ENCODE measurements around the gene PRKG2.

Gene PRKG2

DNA sequence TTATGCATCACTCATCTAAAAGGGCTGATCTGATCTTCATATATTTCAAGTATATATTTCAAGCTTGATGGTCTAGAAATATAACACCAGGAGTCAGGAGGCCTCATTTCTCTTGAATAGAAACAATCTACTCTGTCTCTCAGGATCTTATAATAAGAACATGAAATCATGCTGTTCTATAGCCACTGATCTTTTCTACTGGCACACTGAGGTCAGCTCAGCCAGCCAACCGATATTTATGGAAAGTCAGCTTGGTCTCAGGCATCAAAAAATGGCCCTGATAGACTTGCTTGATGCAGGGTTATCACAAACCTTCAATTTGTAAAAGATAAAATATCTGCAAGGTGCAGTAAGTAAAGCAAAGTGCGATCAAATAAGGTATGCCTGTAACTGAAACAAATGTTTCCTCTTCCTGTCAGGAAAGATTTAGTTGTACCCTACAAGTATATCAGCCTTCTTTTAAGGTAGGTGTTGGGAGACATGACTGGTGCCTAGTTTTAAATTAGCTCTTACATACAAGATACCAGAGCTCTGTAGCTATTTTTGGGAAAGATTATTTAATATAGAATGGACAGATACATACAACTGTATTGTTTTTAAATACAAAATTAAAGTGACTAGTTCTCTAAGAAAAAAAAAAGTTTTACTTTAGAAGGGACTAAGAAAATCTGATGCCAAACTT lies 121.2 kb downstream of the PRKG2 start:
- DNase-seq: no peak

DNA sequence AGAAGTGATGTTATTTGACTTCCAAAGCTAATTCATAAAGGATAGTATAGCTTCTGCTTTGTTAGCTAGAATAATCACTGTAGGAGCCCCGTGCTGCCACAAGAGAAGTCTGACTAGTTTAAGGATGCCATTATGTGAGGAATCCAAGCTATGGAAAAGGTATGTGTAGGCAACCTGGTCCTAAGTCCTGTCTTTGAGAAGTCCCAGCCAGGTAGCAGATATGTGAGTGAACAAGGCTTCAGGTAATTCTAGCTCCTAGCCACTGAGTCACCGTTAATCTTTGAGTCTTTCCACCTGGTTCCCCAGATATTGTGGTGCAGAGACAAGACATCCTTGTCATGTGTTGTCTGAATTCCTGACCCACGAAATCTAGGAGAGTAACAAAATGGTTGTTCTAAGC lies 129.0 kb downstream of the PRKG2 start:
- DNase-seq: no peak

DNA sequence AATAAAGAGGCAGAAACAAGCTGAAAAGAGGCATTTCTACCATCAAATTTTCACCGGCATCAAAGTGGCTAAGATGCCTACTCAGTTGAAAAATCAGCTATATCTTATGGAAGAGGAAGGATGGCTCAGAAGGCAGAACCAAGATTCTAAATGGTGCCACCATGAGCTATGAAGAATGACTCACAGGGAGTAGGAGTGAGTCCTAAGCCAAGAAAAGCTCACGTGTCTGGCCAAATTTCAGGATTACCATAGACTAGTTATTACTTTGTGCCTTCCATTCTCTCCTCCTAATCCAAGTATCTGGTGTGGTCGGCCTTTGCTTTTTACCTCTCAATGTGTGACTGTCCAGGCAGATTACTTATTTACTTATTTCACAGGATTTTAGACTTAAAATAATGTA lies 129.7 kb downstream of the PRKG2 start:
- DNase-seq: no peak

DNA sequence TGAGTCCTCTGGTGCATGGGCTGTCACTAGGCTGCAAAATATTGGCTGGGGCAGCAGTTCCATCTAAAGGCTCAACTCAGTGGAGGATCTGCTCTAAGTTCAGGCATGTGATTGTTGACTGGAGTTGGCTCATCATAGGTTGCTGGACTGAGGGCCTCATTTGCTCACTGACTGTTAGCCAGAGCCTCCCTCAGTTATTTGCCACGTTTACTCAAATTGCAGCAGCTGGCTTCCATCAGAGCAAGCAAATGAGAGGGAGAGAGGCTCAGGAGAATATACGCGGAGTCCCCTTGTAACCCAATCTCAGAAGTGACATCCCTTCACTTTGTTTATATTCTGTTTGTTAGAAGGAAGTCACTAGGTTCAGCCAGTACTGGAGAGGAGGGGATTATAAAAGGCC lies 130.4 kb downstream of the PRKG2 start:
- no peak for DNase-seq

DNA sequence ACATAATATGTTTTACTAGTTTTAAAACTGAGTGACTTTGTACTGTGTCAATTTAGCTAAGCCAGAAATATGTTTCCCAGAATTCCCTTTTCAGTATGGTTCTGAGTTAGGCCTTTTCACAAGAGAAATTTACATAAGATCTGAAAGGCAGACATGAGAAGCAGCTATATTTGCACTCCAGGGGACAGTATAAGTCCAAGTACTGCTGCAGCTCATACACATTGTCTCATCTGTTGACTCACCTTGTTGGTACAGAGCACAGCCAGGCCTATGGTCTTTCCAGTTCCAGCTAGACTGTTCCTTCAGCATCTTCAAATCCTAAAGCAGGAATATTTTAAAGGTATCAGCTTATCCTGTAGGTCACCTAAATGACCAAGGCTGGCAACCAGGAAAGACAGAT lies 131.0 kb downstream of the PRKG2 start:
- DNase-seq: no peak

DNA sequence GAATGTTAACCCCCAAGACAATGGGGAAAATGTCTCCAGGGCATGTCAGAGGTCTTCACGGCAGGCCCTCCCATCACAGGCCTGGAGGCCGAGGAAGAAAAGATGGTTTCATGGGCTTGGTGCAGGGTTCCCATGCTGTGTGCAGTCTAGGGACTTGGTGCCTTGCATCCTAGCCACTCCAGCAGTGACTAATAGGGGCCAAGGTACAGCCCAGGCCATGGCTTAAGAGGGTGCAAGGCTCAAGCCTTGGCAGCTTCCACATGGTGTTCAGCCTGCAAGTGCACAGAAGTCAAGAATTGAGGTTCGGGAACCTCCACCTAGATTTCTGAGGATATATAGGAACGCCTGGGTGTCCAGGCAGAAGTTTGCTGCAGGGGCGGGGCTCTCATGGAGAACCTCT lies 133.9 kb downstream of the PRKG2 start:
- DNase-seq: no peak

DNA sequence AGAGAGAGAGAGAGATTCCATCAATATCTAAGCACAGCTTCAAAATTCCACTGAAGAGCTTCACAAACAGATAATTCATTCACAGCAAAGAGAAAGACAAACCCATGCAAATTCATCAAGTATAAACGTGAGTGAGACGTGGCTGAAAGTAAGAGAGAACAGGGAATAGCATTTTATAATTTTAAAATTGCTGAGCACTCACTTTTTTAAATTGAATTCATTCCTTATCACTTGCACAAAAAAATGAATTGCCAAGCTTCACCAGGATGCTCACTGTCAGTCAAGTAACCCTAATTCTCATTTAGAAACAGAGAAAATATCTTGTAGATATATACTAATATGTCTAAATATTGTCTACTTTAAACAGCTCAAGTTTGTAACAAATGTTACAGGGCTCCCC lies 144.0 kb downstream of the PRKG2 start:
- no peak for DNase-seq

DNA sequence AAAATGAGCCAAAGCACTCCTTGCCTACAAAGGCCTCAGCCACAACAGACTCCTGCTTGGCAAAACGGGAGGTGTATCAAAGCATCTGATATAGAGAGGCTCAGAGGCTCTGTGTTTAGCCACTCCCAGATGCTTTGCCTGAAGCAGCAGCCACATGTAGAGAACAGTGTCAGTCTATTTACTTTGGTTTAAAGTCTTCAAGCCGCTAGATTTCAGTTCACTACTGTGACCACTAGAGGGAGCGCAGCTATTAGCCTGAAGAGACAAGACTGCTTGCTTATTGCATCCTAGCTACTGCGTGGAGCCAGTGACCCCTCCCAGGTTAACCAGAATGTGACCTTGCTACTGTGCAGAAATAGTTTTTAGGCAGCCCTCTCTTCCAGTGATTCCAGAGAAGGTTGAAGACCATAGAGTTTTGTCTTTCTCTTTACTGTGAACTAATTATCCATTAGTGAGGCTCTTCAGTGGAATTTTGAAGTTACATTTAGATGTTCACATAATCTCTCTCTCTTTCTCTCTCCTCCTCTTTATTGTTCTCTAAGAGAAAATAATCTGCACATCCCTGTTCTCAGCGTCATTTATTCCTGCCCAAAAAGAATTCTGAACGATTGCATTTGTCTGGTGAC lies 145.2 kb downstream of the PRKG2 start:
- DNase-seq: peak in 4 of 5 experiments; percentile 6 to 69 (median 23)

DNA sequence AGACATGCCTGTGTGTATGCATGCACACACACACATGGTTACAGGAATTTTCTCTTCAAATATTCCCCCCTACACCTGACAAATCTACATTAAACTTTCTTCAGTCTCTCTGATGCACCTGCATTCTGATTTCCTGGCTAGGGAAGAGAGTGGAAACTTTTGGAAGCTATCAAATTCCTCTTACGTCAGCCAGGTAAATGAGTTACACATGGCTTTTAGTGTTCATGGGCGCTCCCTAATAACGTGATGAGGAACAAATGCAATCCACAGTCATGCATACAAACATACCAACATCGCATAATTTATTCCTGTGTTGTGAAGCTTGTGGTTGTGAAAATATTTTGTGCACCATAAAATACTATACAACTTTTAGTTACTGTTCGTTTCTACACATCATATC lies 149.6 kb downstream of the PRKG2 start:
- no peak for DNase-seq

DNA sequence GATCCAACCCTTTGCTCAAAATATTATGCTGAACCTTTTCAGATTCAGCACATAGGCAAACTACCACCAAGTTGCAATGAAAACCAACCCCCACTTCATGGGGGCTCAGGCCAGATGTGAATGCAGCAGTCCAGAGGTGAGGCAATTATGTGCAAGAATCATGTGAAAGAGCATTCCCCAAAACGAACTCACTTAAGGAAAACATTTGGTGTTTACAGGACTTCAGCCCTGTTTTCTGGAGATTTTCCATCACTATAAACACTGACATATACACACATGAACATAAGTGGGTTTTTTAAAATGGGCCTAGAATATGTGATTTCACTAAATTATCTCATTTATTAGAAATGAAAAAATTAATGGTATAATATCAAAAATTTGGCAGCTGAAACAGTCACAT lies 153.0 kb downstream of the PRKG2 start:
- DNase-seq: no peak

DNA sequence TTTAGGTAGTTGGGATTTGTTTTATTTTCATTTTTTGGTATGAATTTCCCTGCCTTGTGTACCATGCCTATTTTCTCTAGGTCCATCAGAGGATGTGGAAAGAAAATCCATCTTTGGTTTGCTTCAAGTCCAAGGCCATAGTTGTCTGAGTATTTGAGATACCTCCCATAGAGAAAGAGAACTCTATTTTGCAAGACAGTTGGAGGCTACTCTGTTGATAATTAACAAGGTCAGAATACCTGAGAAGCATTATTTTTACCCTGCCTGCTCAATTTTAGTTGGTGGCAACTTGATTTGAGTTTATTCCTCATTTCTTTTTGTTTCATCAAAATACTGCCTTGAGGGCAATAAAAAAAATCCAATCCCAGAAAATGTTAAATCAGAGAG lies 153.7 kb downstream of the PRKG2 start:
- DNase-seq: no peak

DNA sequence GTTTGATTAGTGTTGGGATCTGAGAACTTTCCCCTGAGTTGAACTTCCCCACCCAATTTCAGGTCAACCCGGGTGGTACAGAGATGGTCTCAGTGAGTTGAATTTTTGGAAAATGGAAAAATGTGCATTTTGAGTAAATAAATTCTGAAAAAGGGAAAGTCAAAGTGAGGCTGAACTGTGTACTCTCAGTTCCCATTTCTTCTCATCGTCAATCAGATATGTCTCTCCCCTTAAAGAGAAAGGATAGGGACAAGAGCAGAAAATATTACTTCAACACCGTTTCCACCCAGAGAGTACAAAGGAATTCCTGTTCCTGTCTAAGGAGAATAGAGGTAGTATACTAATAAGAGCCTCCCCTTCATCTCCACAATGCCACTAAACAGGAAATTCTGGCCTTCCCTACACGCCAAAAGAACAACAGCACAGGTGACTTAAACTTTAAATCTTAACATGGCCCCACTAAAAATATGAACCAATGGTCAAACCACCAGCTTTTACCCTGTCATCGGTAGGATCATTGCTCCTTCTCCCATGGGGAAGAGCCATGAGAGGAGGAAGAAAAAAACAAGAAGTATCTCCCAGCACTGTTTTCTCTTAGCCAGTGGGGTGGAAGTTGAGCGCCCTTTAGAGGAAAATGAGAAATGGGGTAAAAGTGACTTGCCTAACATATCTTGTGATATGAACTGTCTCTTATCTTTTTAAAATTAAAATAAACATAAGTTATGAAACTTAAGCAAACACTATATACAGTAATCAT lies 154.3 kb downstream of the PRKG2 start:
- DNase-seq: no peak

DNA sequence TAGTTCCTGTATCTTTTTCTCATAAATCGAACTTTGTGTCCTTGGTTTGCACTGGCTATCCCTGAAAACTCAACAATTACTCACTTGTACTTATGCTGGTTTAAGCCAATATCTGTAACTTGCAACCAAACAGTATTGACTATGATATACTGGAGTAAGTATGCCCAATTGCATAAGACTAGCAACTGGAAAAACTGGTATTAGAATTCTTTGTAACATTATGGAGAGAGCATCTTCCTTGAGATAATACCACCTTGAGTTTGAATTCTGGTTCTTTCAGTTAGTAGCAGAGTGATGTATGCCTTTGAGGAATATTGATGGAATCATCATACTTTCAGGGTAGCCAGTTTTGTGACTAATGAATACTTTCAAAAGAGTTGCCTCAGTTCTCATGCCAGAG lies 156.4 kb downstream of the PRKG2 start:
- DNase-seq: no peak

DNA sequence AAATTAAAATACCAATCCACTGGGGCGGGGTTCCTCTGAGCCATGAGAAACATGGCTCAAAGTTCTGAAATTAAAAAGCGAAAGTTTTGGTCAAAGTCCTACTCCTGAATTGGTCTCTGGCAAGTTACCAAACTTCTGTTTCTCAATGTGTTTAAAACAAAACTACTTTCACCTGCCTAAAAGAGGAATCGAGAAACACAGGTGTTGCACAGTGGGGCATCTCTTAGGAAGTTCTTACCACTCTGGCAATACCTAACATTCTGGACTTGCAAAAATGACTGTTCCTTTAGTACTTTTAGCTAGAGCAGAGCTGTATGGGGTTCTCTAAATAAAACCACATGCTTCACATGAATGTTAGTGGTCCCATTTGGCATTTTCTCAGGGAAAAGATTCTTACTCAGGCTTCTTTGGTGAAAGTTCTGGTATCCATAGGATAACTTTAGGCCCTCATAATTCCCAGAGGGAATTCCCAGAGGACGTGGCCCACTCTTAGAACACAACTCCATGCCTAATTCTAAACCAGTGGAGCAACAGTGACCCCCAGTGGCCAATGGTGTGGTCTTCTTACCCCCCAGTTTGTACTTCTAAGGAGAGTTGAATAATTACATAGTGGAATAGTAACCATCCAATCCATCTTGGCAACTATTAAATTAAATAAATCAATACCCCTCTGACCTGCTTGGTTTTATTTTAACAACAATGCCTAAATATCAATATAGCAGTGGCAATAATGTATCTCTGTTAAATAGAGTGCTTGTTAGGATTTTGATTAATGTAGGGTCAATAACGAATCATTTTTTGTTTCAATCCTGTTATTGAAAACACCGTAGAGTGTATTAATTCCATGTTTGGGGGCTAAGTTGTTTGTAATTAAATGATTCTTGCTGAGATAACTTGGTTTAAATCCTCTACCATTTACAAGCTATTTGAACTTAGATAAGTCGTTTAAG lies 162.6 kb downstream of the PRKG2 start:
- DNase-seq: peak in 3 of 5 experiments; percentile 8 to 24 (median 9)

DNA sequence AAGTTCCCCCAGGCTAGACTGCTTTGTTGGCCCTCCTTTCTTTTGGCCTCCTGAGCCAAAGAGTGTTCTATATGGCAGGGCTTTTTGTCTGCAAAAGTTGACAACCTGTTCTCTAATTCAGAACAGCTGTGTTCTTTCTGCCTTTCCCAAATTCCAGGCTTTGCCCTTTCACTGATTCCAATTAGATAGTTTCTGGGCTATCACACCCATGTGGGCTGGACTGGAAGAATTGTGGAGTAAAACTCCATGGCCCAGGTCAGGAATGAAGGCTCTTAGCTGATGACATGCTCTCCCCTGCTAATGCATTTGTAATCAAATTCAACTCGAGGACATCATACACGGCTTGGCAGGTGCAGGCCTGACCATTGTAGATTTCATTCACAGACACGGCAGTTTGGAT lies 165.1 kb downstream of the PRKG2 start:
- no peak for DNase-seq

DNA sequence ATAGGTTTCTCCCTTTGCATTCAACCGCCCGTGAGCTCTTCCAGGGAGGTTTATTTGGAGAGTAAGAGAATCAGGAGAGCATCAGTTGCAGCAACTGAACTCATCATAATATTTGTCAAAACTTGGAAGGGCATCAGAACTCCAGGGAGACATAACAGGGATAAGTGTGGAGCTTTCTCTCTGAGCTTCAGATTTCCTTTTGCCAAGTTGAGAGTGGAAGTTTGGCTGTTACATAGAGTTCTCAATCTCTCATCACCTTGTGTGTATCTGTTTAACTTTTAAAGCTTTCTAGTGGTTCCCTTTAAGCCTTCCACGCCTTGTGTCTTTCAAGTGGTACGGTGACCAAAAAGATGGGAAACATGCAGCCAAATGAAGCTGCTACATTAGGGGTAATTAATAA lies 165.7 kb downstream of the PRKG2 start:
- DNase-seq: no peak

DNA sequence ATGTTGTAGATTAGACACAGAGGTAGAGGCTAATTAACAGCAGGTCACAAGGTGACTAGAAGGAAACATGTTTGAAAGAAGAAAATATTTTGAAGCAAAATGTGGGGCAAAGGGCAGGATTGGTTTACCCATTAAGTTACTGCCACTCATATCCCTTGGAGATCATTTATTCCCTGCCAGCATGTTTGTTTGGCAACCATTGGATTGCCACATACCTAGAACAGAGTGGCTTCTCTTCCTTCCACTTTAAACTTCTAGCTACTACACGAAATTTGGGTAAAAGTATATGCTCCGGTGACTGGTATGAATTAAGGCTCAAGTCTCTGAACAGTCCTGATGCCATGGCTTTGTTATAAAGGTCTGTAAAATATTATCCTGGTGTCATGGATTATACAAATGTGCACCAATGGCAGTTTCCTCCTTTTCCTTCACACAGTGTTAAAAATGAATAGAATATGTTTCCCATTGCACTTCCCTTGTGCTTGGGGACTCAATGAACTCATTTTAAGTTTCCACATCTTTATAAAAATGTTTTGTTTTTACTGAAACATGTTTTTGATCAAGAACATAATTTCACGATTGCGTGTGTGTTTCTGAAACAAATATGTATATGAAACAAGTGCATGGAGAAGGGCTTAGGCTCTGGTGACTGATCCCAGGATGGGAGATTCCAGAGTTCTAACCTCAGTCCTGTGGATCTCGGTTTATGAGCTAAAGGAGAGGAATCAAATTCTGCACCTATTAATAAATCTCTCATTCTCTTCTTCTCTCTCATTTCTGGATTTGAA lies 172.2 kb downstream of the PRKG2 start:
- no peak for DNase-seq

DNA sequence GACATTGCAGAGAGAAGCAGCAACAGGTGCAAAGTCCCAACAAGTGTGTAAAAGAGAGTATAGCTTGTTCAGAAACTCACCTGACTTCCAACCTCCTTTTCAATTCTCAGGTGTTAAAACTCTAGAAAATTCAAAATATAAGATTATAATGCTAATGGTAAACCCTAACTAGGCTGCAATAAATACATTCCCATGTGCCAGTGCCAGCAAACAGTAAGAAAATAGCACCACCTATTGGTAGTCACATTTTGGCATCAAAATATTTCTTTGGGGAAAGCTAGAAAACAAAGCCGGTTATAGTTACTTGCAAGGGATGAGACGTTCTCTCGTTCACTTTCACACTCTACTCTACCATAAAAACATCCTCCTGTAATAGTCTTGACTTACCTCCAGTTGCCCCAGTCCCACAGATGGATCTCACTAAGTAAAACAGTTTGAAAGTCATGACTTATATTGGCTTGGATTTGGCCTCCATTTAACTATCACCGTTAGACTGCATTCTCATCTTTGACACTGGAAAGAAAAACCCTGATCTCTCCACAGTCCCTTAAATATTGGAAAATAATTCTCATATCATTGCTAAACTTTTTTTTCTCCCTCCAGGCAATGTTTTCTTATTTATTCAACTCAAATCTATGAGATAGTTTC lies 174.9 kb downstream of the PRKG2 start:
- DNase-seq: peak in 1 of 5 experiments; percentile 30

DNA sequence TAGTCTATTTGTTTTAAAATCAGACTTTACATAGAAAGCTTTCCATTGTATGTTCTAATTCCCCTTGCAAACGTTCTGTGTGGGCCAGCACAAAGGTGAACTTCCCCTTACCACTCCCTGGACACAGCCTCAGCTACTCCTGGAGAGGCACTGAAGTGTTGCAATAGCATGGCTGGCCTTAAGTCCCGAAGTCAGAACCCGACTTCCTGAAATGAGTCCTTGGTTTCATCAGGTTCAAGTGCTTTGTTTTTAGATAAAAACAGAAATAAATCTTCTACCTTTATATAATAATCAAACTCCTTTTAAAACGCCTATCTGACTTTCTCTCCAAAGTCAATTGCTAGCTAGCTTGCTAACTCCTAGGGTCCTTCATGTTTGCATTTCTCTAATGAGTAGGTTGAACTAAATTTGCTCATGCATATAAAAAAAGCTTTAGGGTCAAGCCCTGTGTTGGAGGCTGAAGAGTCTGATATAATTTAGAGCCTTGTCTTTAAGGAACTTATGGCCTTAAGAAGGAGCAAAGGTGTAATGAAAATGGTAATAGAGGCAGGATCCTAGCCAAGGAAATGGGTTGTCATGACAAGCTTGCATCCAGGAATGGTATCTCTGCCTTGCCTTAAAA lies 175.6 kb downstream of the PRKG2 start:
- DNase-seq: no peak

DNA sequence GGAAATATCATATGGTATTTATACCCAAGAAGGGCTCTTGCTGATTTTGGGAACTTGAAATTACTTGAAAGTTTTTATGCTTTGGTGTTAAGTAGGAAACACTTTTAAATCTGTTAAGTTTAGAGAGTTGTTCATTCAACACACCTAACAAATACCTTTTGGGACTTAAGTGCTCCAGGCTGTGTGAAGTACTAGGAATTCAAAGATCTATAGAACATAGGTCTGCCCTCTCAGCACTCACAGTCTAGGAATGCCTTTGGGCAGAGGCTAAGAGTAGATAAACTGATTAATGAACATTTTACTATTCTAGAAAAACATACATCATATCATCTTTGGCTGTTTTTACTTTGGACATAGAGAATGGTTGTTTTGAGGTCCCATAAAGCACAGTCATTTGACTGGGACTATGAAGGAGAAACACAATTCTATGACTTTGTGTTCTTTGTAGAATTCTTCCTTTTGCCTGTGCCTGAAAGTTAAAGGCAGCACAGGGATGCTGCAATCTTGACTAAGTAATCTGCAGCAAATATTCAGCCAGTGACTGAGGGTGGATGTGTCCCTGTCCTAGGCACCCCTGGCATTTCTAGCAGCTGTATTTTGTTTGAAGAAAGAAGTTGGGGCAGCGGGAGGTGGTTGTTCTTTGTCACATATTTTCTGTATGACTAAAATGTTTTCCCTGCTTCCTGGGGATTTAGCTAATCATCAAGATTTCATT lies 176.2 kb downstream of the PRKG2 start:
- DNase-seq: no peak

Data from T-helper 2 cell (primary cell).